Skin epidermis (tissue), 12 donors: ENCODE measurements around the gene AEBP1.

Experiments used
- H3K27ac ChIP-seq, 21 experiments: fragments of 200-600 bp; sonication (generic) in 11 of 21; one replicate each; pipeline ENCODE4 v1.5.0; 2020; ENCODE audit warnings: mild to moderate bottlenecking in 3 of 21, inconsistent platforms in 2 of 21, moderate library complexity in 2 of 21
- H3K4me3 ChIP-seq, 7 experiments: fragments of 200-600 bp; sonication (generic) in 2 of 7; one replicate each; pipeline ENCODE4 v1.5.0; 2020; ENCODE audit warnings: inconsistent platforms in 2 of 7, mild to moderate bottlenecking in 2 of 7, moderate library complexity in 1 of 7

The AEBP1 gene

GRCh38 chr7:44161371-44161770 lies 57.2 kb downstream of the AEBP1 start:
- Histone ChIP-seq H3K27ac (no peak overlapping the region), H3K4me3 (no peak overlapping the region)

GRCh38 chr7:44162179-44162578 lies 58.0 kb downstream of the AEBP1 start:
- H3K27ac ChIP-seq, result no peak overlapping the region
- no peak overlapping the region for H3K4me3 ChIP-seq

- H3K4me3 ChIP-seq, result no peak overlapping the region
Observed at GRCh38 chr7:44162785-44163395, 58.7 kb downstream of the AEBP1 start.

GRCh38 chr7:44163591-44163990 lies 59.4 kb downstream of the AEBP1 start:
- H3K27ac ChIP-seq, result no peak overlapping the region
- H3K4me3 ChIP-seq, result no peak overlapping the region

More at GRCh38 chr7:44162785-44163395, 58.7 kb downstream of the AEBP1 start:
- H3K27ac ChIP-seq, result no peak overlapping the region
